ENCODE results near the gene AK1.
A peak's percentile ranks its signal among the peaks of the same experiment; 100 is the strongest.

AK1 gene

DNA sequence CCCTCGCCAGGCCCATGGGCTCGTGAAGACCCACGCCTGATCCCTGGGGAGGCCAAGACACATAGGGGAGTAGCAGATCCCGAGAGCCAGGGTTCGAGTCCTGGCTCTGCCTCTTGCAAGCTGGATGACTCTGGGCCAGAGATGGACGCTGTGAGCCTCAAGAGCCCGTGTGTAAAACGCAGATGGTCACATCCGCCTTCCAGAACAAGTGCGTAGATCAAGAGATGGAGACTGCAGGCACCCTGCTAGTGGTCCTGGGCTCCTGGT lies 31.1 kb upstream of the AK1 start:
- DNase-seq: no peak

GRCh38 chr9:127907867-127908659 lies 30.6 kb upstream of the AK1 start:
- DNase-seq: no peak

DNA sequence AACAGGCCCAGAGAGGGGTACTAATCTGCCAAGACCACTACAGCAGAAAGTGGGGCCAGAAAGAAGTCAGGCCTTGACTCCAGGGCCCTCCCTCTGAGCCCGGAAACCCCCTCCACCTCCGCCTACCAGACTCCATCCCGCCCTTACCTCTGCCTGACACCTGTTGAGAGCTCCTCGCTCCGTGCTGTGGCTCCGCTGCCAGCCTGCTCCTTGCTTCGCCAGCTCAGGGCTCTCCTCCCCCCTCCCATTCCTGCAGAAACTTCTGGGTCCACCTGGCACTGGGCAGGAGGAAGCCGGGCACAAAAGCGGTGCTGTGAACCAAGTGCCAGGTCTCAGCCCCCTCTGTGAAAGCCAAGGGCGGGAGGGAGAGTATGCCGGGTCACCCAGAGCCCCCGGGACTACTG lies 28.3 kb upstream of the AK1 start:
- DNase-seq: peak; percentile 45 to 85 (median 64)

GRCh38 chr9:127905004-127905728 lies 27.7 kb upstream of the AK1 start:
- DNase-seq: peak in 3 of 5 experiments; percentile 37 to 88 (median 82)

DNA sequence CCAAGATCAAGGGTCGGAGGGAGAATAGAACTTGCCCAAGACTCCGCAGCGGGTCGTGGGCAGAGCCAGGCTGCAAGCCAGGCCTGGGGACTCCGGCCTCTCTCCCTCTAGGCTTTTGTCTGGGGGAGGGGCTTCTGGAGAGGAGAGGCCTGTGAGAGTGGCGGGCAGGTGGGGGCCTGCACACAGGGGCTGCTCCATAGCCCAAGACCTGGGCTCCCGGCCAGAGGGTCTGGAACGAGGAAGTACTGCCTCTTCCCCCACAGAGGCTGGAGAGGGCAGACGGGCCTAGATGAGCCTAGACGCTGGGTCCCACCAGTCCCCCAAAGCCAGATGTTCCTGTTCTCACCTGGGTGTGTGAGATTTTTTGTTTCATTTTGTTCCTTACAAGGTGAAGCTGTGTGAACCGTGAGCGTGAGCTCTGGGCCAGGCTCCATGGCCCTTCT lies 27.1 kb upstream of the AK1 start:
- DNase-seq: peak in 2 of 5 experiments; percentile 24 to 46

DNA sequence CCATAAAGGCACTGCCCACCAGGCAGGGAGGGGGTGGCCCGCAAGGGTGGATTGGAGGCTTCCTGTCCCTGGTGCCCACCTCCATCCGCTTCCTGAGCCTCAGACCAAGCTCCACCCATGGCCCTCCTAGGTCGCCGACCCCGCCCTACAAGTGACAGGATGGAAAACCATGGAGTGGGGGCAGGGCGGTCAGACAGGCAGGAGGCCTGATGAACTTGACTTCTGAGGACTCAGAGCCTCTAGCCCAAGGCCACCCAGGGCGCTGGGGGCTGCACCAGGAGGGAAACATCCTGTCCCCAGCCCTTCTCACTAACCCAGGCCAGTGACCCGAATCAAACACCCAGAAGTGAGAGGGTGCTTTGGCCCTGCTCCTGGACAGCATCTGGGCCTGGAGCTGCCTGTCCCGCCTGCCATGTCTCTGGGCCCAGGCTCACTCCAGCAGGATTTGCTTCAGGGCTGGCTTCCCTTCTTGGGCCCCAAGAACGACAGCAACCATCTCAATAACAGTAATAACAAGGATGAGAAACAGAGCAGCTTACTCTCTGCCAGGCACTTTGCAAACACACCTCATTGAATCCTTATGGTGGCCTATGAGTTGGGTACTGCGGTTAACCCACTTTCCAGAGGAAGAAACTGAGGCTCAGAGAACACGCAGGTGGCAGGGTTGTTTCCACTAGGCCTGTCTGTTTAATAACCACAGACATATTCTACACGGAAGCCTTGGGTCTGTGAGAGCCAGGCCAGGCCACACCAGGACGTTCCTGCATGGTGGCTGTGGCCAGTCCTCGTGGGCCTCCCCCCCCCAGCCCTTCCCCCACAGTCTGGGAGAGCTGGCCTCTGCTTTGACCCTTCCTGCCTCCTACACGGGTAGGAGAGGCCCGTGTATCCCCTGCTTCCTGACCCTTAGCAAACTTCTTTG lies 26.3 kb upstream of the AK1 start:
- peak in 4 of 5 experiments; percentile 33 to 89 (median 56) for DNase-seq

GRCh38 chr9:127899128-127899943 lies 21.9 kb upstream of the AK1 start, which contains the start of gene ST6GALNAC6:
Gene ST6GALNAC6, minus strand, starts transcription at chr9:127899603. Its CDS starts 1,622 bp downstream, at chr9:127897981.
- DNase-seq: peak; percentile 47 to 76 (median 56)

GRCh38 chr9:127898433-127899127 lies 21.1 kb upstream of the AK1 start:
- no peak for DNase-seq

- DNase-seq: no peak
Observed at GRCh38 chr9:127897193-127897692, 19.8 kb upstream of the AK1 start.

DNA sequence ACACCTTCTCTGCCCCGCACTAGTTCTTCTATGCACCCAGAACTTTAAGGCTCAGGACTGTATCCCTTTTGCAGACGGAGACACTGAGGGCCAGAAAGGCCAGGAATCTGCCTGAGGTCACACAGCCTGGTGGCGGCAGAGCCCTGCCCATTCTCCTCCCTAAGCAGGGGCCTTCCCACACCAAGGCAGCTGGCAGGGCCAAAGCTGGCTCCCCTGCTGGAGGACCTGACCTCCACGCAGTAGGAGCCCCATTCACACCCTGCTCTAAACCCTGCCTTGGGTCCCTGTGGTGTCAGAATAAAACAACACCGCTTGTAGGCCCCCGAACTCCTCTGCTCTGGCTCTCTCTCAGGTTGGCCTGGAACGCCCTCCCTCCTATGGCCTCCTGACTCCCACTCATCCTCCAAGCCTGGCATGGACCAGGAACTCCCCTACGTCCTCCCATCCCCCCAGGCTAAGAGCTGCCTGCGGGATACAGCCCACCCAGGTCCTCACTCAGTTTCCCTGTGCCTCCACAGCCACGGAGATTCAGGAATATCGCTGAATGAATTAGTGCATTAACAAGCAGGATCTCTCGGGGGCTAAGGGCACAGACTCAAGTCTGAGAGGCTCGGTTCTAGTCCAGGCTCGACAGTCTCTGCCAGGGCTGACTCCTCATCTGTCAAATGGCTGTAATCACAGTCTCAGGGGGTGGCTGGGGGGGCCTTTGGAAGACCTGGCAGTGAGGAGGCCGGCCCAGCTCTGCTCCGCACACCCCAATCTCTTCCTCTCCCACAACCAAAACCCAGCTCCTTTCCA lies 19.1 kb upstream of the AK1 start:
- DNase-seq: no peak

GRCh38 chr9:127895811-127896210 lies 18.3 kb upstream of the AK1 start:
- no peak for DNase-seq

GRCh38 chr9:127893392-127893791 lies 15.9 kb upstream of the AK1 start:
- DNase-seq: no peak

GRCh38 chr9:127892831-127893230 lies 15.4 kb upstream of the AK1 start:
- DNase-seq: no peak

DNA sequence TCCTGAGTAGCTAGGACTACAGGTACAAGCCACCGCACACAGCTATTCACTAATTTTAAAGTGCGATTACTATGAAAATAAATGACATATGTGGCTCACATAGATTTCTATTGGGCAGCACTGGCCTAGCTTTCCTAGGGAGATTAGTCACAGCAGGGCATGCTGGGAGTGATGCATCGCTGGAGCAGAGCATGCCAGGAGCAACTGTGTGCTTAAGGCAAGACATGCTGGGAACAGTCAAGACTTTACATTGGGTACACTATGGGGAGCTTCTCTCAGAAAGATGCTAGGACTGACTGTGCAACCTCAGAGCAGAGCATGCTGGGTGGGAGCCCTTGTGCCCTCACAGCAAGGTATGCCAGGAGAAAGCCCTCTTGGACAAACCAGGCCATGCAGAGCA lies 12.6 kb upstream of the AK1 start:
- DNase-seq: no peak

- peak in 1 of 5 experiments; percentile 35 for DNase-seq
Observed at GRCh38 chr9:127887792-127888191, 10.3 kb upstream of the AK1 start.

DNA sequence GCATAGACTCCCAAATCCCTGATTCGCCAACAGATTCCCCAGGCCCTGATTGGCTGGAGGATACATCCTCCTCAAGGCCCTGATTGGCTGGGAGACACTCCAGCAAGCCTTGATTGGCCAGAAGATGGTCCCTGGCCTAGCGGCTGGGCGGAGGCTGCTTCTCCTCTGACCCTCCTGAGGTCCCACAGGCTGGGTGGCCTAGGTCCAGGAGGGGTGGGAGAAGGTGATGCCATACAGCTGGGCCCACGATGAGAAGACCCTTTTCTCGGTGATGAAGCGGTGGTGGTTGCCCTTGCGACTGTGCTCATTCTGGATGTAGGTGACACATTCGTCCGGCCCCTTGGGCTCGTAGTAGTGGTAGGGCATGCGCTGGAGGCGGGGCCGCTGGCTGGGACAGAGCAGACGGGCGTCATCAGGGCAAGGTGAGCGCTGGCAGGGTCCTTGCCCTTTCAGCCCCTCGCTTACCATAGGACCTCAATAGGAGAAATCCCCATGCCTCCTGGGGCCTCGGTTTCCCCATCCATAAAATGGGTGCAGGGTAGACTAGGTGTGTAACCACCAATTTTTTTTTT lies 9.0 kb upstream of the AK1 start:
- no peak for DNase-seq

DNA sequence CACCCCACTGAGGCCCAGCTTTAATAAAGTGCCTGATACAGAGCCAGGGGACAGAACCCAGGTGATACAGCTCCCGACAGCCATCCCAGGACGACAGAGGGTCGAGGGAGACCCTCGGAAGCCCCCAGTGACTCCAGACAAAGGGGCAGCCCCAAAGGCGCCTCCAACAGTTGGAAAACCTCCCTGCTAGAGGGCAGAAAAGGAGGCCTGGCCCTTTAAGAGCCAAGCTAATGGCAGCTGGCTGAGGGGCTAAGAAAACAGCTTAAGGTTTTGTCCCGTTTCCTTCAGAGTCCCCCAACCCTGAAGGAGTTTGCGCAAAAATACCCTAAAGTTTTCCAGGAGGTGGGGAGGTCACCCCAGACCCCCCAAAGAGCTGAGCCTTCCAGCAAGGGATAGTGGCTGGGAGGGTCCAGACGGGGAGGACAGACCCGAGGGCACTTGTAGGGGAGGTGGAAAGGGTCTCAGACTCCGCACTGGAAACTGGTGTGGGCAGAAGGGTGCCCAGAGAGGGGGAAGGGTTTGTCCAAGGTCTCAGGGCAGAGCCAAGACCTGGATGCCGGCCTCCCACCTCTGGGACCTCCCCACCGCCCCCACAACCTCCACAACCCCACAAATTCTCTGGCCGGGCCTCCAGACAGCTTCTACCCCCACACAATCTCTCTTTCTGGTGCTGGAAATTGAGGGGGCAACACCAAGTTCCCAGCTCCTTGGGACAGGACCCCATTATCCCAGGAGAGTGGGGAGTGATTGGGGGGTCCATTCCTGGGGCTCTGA lies 8.2 kb upstream of the AK1 start:
- DNase-seq: no peak

GRCh38 chr9:127884976-127885490 lies 7.6 kb upstream of the AK1 start:
- DNase-seq: no peak

DNA sequence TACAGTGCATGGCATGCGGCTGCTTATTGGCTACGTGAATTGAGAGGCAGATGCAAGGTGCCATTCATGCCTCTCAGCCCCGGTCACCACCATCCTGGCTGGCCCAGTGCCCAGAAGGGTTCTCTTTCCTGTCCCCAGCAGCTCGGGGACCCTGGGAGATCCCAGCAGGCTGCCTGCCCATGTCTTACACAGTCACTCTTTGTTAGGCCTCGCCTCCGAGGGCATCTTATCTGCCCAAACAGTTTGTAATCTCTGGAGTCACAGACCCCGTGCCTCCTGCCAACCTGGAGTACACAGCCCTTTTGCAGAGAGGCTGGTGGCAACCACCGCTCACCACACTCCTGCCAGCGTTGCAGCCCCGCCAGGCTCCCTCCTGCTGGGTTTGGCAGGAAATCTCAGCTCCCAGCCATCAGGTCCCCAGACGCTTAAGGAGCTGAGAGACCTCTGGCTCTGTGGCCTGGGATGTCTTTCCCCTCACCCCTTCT lies 7.0 kb upstream of the AK1 start:
- DNase-seq: no peak

All from T-helper 2 cell (primary cell).